GM15510 (cell line): ENCODE results near the gene PIGBOS1.

Experiments
- POLR2A ChIP-seq: IDR thresholded peaks from 3 replicates; pipeline ENCODE4 v1.6.1; 2011; ENCODE audit warnings: borderline replicate concordance; ENCODE audit not compliant: insufficient read length; ENCODE audit errors: extremely low read depth

The PIGBOS1 gene, protein sequence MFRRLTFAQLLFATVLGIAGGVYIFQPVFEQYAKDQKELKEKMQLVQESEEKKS

DNA sequence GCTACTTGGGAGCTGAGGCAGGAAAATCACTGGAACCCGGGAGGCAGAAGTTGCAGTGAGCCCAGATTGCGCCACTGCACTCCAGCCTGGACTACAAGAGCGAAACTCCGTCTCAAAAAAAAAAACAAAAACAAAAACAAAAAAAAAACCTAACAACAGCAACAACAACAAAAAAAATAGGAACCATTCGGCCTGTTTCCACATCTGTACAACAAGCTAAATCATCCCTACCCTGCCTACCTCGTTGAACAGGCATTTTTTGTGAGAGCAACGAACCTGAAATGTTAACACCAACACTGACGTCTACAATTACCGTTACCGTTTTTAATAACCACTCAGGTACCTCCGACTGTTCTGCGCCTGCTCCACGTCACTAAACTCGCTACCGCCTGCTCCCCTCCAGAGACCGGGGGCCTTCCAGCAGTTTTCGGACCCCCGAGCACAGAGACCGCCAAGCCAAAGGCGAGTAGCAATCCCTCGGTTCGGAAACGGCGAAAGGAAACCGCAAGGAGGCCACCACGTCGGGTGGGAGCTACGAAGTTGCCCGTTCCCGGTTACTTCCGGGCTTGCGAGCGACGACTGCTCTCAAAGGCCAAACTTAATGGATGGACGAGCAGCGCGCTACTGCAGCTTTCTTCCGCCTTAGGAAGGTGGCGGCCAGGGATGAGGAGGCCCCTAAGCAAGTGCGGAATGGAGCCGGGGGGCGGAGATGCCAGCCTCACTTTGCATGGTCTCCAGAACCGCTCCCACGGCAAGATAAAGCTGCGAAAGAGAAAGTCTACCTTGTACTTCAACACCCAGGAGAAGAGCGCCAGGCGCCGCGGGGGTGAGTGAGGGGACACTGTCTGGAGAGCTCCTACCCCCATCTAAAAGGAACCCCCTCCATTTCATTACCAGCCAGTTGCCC lies at the start of gene PIGBOS1, which contains the start of gene PIGB:
TSS of gene PIGBOS1 (minus strand) at position 536 of the 907 bp plus-strand sequence. CDS start 1,331 bp downstream, outside the sequence.
TSS of gene PIGB (plus strand) at position 635 of the 907 bp plus-strand sequence. CDS start at position 664, 29 bp downstream.
- peak; percentile 61 for TF ChIP-seq POLR2A

DNA sequence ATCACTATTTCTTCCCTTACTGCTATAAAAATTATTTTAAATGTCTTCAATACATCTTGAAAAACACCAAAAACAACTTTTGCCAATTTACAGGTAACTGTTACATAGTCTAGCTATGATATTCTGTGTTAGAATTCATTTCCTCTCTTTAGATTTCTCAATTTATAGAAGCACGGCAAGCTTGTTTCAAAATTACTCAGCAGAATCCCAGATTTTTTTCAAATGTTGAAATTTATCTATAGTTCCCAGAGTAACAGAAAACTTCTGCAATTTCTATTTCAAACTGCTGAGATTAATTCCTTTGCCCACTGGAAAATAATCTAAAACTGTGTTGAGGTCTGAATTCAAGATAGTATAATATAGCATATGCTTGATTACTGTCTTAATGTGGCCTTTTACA lies 48.1 kb upstream of the PIGBOS1 start:
- no peak for TF ChIP-seq POLR2A

DNA sequence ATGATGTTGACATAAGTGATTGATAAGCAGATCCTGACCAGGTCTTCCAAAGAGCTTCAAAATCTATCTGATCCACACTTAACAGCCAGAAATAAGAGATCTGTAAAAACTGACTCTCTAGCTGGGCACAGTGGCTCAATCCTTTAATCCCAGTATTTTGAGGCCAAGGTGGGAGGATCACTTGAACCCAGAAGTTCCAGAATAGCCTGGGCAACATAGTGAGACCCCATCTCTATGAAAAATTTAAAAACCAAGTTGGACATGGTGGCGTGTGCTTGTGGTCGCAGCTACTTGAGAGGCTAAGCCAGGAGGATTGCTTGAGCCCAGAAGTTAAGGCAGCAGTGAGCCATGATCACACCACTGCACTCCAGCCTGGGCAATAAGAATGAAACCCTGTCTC lies 43.7 kb upstream of the PIGBOS1 start:
- no peak for TF ChIP-seq POLR2A

DNA sequence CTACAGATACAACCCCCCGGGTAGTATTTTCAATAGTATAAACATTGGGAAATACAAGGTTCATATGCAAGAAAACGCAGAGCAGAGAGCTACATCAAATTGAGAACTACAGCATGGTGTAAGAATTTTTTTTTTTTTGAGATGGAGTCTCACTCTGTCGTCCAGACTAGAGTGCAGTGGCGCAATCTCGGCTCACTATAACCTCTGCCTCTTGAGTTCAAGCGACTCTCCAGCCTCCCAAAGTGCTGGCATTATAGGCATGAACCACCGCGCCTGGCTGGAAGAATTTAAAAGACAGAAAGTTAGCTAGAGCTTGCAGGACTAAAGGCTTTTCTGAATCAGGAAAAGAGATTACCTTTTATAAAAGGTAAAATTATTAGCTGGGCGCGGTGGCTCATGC lies 42.1 kb upstream of the PIGBOS1 start:
- no peak for TF ChIP-seq POLR2A

DNA sequence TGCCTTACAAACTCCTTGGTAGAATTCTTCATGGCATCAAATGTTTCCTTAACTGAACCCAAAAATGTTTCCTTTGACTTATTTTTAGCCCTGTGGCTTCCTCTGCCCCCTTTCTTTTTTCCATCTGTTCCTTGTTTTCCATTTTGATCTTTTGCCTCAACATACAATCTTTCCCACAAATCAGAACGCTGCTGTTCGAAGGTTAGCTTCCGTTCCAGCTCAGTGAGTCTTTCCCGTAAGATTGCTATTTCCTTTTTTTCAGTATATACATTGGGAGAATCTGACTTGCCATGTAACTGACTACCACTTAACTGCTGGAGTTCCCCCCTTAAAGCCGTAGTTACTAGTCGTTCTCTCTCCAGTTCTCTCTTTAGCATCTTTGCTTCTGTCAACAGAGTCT lies 41.3 kb upstream of the PIGBOS1 start:
- no peak for TF ChIP-seq POLR2A

DNA sequence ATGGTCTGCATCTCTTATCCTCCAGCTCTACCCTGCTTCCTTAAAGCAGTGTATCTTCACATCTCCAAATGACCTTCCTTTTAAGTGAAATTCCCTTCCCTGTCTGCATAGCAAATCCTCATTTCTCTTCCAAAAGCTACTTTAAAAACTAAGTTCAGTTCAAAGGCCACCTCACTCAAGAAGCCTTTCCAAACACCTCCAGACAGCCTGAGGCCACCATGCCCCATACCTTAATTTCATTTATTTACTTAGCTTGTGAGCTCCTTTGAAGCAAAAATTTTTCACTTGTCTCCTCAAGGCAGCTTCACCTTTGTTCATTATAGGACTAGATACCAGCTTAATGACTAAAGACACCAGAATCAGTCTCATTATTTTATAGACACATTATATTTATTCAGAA lies 39.5 kb upstream of the PIGBOS1 start:
- TF ChIP-seq POLR2A = no peak

DNA sequence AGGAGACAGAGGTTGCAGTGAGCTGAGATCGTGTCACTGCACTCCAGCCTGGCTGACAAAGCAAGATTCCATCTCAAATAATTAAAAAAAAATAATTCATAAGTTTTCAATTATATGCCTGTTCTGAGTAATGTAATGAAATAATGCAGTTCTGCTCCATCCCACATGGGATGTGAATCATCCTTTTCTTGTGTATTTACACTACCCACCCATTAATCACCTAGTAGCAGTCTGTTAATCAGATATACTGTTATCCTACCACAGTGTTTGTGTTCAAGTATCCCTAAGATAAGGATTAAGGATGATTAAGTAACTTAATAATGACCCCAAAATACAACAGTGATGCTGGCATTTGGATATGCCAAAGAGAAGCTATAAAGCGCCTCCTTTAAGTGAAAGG lies 38.9 kb upstream of the PIGBOS1 start:
- TF ChIP-seq POLR2A = no peak

DNA sequence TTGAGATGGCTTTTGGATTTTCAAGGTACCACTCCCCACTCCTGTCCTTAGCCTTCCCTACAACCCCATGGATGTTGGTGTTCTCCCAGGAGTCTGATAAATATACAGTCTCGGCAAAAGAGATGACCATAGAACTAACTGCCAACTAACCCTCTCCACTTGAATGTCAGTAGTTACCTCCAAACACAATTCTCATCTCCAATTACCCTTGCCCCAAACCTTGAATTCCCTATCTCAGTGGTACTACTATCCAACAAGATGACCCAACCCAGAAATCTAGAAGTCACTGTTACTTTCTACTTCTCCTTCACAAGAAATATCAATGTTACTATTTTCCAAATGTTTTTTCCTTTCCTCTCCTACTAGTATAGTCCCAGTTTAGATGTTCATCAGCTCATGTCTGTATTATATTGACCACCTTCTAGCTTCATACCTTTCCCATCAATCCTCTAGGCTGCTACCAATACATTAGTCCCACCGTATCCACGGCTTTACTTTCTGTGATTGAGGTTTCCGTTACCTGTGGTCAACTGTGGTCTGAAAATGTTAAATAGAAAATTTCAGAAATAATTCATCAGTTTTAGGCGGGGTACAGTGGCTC lies 38.2 kb upstream of the PIGBOS1 start:
- TF ChIP-seq POLR2A = no peak

DNA sequence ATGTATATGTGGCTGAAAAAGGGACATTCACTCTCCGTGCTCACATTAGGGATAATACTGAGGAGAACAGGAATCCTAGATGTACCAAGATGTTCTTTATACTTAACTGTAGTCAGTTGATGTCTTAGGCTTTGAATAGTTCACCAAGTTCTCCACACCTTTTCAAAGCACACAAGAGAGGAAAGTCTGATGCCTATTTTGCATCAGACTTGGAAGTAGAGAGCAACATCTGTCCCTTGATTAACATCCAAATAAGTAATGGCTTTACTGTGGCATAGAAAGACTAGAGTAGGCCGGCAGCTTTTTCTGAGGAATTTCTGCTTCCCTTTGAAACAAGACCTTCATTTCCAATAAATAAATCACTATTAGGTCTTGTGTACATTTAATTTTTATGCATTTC lies 34.1 kb upstream of the PIGBOS1 start:
- TF ChIP-seq POLR2A = no peak

DNA sequence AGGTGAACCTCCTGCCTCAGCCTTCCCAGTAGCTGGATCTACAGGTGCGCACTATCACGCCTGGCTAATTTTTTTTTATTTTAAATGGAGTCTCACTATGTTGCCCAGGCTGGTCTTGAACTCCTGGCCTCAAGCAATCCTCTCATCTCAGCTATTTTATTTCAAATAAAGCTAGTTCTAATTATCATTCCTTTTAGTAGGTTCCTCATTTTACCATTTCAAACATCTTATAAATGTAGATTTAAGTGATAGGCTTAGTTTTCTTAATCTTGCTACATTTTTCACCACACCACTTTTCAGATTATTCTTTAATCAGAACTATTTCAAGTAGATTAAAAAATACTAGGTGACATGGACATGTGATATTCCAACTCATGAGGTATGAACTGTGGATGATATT lies 30.4 kb upstream of the PIGBOS1 start:
- no peak for TF ChIP-seq POLR2A

DNA sequence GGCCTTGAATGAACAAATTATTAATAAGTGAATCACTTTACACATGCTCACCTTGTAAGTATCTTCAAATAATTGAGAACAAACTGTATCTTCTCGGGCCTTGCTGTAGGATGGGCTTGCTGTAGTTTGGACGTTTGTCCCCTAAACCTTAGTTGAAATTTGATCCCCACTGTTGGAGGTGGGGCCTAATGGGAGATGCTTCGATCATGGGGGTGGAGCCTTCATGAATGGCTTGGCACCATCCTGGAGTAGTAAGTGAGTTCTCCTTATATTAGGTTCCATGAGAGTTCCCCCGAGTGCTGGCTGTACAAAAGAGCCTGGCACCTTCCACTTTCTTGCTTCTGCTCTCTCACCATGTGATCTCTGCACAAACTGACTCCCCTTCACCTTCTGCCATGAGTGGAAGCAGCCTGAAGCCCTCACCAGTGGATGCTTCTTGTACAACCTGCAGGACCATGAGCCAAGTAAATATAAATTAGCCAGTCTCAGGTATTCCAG lies 29.4 kb upstream of the PIGBOS1 start:
- no peak for TF ChIP-seq POLR2A

DNA sequence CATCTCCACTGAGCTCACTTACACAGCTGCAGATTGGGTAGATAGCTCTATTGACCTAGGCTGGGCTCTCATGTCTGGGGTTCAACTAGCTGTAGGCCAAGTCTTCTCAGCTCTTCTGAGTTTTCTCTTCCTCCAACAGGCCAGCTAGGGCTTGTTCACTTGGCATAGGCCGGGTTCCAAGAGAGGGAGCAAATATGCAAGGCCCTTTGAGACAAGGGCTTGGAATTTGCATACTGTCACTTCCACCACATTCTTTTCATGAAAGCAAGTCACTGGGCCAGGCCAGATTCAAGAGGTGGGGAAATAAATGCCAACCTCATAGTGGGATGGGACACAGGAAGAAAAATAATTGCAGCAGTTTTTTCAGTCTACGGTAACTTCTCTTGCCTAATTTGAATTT lies 25.3 kb upstream of the PIGBOS1 start:
- no peak for TF ChIP-seq POLR2A

DNA sequence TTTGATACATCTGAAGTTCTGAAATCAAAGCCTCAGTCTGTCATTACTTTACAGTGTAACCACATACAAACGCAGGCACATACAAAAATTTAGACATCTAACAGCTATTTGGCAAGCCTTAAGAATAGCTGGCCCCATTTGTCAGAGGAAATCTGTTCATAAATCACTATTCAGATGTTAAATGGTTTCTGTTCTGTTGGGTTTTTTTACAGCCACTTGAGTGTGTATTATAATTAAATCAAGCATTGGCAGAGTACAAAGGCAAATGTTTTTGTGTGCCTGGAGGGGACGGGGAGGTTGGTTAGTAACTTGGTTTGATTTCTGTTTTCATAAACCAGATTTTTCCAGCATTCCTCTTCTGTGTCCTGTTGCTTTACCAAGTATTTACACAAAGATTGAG lies 24.2 kb upstream of the PIGBOS1 start:
- no peak for TF ChIP-seq POLR2A

DNA sequence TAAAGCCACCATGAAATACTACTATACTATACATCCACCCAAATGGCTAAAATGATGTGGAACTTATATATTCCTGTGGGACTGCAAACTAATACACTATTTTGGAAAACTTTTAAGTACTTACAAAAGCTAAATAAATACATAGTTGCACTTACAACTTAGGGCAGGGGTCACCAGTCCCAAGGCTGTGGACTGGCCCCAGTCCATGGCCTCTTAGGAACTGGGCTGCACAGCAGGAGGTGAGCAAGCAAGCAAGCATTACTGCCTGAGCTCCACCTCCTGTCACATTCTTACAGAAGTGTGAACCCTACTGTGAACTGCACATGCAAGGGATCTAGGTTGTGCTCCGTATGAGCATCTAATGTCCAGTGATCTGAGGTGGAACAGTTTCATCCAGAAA lies 18.2 kb upstream of the PIGBOS1 start:
- no peak for TF ChIP-seq POLR2A

DNA sequence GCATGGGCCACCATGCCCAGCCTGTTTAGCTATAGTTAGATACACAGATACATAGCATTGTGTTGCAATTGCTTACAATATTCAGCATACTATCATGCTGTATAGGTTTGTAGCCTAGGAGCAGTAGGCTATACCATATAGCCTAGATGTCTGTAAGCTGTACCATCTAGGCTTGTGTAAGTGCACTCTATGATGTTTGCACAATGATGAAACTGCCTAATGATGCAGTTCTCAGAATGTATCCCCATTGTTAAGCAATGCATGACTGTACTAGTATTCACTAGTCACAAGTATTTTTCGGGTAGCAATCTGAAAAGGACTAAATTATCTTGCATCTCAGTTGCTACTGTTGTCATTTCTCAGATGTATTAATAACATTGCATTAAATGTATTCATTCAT lies 16.1 kb upstream of the PIGBOS1 start:
- no peak for TF ChIP-seq POLR2A
